ENCODE results near the gene GJC1.

DNA sequence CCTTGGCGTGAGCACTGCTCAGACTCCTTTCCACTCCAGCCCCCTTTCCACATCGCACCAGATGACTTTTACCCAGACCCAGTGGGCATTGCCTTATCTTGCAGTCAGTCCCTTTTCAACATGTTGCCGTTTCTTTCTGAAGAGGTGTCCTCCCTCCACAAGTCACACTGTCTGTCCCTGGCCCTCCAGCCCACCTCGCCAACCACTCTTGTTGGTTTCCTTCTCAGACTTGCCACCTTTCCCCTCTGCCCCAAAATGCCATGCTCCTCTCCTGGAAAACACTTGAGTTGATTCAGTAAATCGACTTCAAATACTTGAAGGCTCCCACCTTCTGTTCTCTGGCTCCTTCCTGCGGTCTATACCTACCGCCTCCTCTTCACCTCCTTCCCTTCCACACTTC, 78.8 kb downstream of the GJC1 start:
- TF ChIP-seq BHLHE40 (IDR thresholded peaks at IDR 0.05; ENCODE audit: low read depth, low read length) (no peak), CTCF (IDR thresholded peaks at IDR 0.05) (no peak), JUNB (IDR thresholded peaks at IDR 0.05) (no peak), ZSCAN20 (CRISPR knock-in tag; IDR thresholded peaks at IDR 0.05) (no peak), MAFK (IDR thresholded peaks at IDR 0.05; ENCODE audit: partially characterized antibody) (no peak), POLR2A (IDR thresholded peaks at IDR 0.05; ENCODE audit: low read length) (no peak), ESRRA (IDR thresholded peaks at IDR 0.05; ENCODE audit: borderline replicate concordance, low read length) (no peak)
- TF ChIP-seq, protein P1, sequence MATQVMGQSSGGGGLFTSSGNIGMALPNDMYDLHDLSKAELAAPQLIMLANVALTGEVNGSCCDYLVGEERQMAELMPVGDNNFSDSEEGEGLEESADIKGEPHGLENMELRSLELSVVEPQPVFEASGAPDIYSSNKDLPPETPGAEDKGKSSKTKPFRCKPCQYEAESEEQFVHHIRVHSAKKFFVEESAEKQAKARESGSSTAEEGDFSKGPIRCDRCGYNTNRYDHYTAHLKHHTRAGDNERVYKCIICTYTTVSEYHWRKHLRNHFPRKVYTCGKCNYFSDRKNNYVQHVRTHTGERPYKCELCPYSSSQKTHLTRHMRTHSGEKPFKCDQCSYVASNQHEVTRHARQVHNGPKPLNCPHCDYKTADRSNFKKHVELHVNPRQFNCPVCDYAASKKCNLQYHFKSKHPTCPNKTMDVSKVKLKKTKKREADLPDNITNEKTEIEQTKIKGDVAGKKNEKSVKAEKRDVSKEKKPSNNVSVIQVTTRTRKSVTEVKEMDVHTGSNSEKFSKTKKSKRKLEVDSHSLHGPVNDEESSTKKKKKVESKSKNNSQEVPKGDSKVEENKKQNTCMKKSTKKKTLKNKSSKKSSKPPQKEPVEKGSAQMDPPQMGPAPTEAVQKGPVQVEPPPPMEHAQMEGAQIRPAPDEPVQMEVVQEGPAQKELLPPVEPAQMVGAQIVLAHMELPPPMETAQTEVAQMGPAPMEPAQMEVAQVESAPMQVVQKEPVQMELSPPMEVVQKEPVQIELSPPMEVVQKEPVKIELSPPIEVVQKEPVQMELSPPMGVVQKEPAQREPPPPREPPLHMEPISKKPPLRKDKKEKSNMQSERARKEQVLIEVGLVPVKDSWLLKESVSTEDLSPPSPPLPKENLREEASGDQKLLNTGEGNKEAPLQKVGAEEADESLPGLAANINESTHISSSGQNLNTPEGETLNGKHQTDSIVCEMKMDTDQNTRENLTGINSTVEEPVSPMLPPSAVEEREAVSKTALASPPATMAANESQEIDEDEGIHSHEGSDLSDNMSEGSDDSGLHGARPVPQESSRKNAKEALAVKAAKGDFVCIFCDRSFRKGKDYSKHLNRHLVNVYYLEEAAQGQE (IDR thresholded peaks at IDR 0.05) = no peak
